Esophagus mucosa (tissue), 1 donor: ENCODE measurements around the gene CABP2. TPM values are rescaled to one million over a fixed set of nuclear protein-coding genes. Genes with fewer than 3 reads are reported as not detected.

Experiments used
- ATAC-seq: fragments of 200-7000 bp; cut with Tn5 transposase; one replicate; pipeline ENCODE4 v1.9.1; 2020
- total RNA-seq: library from RNA; stranded (reverse); gene quantifications from one replicate; pipeline ENCODE4 v1.2.4, GENCODE V29; 2023
- donor health status: DM: yes; HTN: yes; CAD: no.

Gene CABP2
- total RNA-seq, 1 donor from 2014 or later, result not detected

DNA sequence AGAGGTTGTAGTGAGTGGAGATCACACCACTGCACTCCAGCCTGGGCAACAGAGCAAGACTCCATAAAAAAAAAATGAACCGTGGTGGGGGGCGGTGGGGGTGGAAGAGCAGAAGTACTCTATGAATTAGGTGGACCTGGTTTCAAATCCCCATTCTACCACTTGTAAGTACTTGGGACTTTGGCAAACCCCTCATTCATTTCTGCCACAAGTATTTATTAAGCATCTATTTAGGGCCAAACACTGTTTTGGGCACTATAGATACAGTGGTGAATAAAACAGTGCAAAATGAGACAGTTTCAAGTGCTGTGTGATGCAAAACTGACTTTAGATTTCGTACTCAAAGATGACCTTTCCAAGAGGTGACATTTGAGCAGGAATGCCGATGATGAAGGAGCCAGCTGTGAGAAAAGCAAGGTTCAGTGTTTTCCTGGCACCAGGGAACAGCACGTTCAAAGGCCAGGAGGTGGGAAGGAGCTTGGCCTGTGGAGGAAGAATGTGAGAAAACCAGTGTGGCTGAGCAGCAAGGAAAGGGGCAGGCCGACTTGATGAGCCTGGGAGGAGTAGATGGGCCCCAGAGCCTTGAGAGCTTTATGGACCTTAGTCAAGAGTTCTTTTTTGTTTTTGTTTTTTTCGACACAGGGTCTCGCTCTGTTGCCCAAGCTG, 52.8 kb downstream of the CABP2 start:
- ATAC-seq, result no peak

DNA sequence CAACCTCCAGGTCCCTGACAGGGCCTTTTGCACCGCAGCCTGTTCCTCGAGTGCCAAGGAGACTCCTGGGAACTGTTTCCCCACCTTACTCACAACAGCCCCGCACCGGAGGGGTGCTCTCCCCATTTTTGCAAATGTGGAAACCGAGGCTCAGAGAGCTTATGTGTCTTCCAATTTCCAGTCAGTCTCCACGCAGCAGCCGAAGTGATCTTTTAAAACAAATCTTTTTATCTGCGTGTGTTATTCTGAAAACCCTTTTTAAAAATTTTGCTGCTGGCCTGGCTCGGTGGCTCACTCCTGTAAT, 53.8 kb downstream of the CABP2 start:
- ATAC-seq, result no peak

Other genes with a start within 250 kb of the CABP2 start
- 45.2 TPM for gene ANKRD13D, start 234.1 kb downstream of the CABP2 start, total RNA-seq
- 78.4 TPM for gene SSH3, start 219.9 kb downstream of the CABP2 start, total RNA-seq
- 61.7 TPM for gene POLD4, start 169.9 kb downstream of the CABP2 start, total RNA-seq
- gene CLCF1, start 149.8 kb downstream of the CABP2 start, total RNA-seq, result 1.6 TPM
- gene RAD9A, start 131.5 kb downstream of the CABP2 start, total RNA-seq, result 15.3 TPM
- gene PPP1CA, start 121.6 kb downstream of the CABP2 start, total RNA-seq, result 188 TPM
- gene TBC1D10C, start 119.4 kb downstream of the CABP2 start, total RNA-seq, result 1.5 TPM
- 0.20 TPM for gene CARNS1, start 107.8 kb downstream of the CABP2 start, total RNA-seq
- 95.0 TPM for gene RPS6KB2, start 95.0 kb downstream of the CABP2 start, total RNA-seq
- gene PTPRCAP, start 85.8 kb downstream of the CABP2 start, total RNA-seq, result 2.5 TPM
- 74.0 TPM for gene CORO1B, start 80.0 kb downstream of the CABP2 start, total RNA-seq
- gene GPR152, start 70.7 kb downstream of the CABP2 start, total RNA-seq, result not detected
- 0.24 TPM for gene CABP4, start 68.1 kb downstream of the CABP2 start, total RNA-seq
- 135 TPM for gene TMEM134, start 54.2 kb downstream of the CABP2 start, total RNA-seq
- gene AIP, start 40.4 kb downstream of the CABP2 start, total RNA-seq, result 23.5 TPM
- gene PITPNM1, start 18.1 kb downstream of the CABP2 start, total RNA-seq, result 36.5 TPM
- 34.8 TPM for gene CDK2AP2, start 15.3 kb downstream of the CABP2 start, total RNA-seq
- gene GSTP1, start 60.4 kb upstream of the CABP2 start, total RNA-seq, result 2,342 TPM
- 140 TPM for gene NDUFV1, start 83.5 kb upstream of the CABP2 start, total RNA-seq
- 56.0 TPM for gene NUDT8, start 106.5 kb upstream of the CABP2 start, total RNA-seq
- not detected for gene TBX10, start 116.3 kb upstream of the CABP2 start, total RNA-seq
- 0.20 TPM for gene ACY3, start 127.3 kb upstream of the CABP2 start, total RNA-seq
- gene ALDH3B2, start 151.2 kb upstream of the CABP2 start, total RNA-seq, result 206 TPM